ENCODE measurements around the gene FMO3. TPM values are rescaled to one million over a fixed set of nuclear protein-coding genes. Genes with fewer than 3 reads are reported as not detected.

FMO3 gene
- total RNA-seq, 2 experiments from 2014 or later = not detected

DNA sequence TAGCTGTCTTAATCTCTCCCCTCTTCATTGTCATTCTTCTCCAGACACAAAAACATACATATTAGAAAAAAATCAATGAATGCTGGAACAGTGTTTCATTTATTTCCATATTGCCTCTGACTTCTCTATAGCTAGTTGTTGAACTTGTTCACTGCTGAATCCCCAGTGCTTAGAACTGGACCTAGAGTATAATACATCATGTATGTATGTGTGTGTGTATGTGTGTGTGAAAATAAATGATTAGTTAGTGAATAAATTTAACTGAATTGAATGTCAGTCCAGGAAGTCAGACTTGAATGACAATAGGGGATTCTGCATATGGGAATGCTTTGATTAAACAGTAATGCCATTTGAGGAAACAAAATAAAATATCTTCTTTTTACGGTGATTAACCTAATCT is 36.4 kb downstream of the FMO3 start:
- H3K27ac Mint-ChIP-seq = no peak overlapping the region
- ChIA-PET CTCF (no interaction called here), POLR2A (no interaction called here)
- H3K9me3 Mint-ChIP-seq = peaks cover 2% of the 10 kb centered on the region
- no peaks in the 10 kb centered on the region for H3K4me1 Mint-ChIP-seq
- H3K36me3 Mint-ChIP-seq (ENCODE audit: low read depth) = no peaks in the 10 kb centered on the region
- H3K27me3 Mint-ChIP-seq = peaks cover 2% of the 10 kb centered on the region
- H3K4me3 Mint-ChIP-seq = no peak overlapping the region
- DNase-seq = no peak

DNA sequence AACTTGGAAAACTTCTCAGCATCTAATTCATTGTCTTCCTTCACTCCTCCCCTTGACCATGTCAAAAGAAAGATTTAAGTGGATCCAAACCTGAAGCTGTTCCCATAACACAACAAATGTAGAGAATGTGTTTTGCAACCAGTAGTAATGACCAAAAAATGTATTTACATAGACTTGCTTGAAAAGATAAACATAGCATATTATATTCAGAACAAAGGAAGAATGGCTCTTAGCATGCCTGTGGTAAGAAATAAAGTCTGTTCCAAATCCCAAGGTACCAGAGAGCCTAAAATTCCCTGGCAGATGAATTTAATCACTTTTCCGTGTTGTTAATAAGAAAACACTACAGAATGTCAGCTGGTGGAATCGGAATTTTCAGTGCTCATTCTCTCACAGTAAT is 36.8 kb downstream of the FMO3 start:
- POLR2A ChIA-PET = no interaction called here
- CTCF ChIA-PET = no interaction called here
- H3K9me3 Mint-ChIP-seq = peaks cover 2% of the 10 kb centered on the region
- no peak overlapping the region for H3K4me3 Mint-ChIP-seq
- H3K36me3 Mint-ChIP-seq (ENCODE audit: low read depth) = no peaks in the 10 kb centered on the region
- no peak overlapping the region for H3K27ac Mint-ChIP-seq
- no peaks in the 10 kb centered on the region for H3K4me1 Mint-ChIP-seq
- peaks cover 2% of the 10 kb centered on the region for H3K27me3 Mint-ChIP-seq
- DNase-seq = no peak

DNA sequence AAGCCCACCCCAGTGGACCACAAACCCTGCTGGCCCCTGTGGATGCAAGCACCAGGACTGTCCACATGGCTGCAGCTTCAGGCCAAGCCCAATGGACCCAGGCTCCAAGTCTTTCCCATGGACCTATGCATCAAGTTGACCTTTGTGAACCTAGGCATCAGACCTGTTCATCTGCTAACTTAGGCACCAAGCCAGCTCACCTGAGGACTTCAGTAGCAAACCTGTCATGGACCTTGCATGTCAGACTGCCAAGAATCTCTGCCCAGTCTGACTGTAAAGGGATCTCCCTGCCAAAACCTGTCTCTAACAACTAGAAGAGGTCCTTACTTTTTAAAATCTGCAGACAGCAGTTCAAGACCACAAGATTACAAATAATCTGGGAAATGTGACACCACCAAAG is 37.8 kb downstream of the FMO3 start:
- Mint-ChIP-seq H3K4me3 (no peak overlapping the region), H3K4me1 (no peaks in the 10 kb centered on the region), H3K9me3 (peaks cover 2% of the 10 kb centered on the region), H3K27ac (no peak overlapping the region), H3K36me3 (ENCODE audit: low read depth) (no peaks in the 10 kb centered on the region), H3K27me3 (peaks cover 4% of the 10 kb centered on the region)
- ChIA-PET POLR2A (no interaction called here), CTCF (no interaction called here)
- DNase-seq = no peak

DNA sequence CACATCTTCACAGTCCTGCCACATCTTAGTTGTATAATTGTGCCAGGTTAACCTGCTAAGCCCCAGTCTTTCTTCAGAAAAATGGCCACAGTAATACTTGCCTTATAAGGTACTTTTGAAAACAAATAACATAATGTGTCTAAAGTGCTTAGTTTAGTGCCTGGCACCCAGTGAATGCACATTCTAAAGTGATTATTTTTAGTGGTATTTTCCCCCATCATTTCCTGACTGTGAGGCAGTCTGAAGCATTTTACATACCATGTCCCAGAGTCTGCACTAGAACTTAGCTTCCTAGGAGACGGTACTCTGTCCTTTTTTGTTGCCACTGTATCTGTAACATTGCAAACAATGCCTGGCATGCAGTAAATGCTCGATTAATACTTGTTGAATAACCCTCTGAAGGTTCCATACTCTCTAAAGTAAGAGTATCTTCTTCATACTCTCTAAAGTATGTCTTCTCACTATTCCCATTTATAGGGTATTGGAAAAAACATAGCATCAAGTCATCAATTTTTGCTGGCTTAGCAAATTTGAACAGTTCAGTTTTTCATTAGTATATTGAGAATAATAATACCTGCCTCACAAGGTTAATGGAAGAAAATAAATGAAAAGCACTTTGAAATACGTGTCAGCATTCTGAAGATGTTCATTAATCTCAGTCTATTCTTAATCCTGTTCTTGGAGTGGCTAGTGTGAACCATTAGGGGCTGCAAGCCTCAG is 43.7 kb downstream of the FMO3 start:
- no peaks in the 10 kb centered on the region for H3K4me1 Mint-ChIP-seq
- ChIA-PET POLR2A (no interaction called here), CTCF (no interaction called here)
- H3K27ac Mint-ChIP-seq = no peak overlapping the region
- DNase-seq = no peak
- no peak overlapping the region for H3K4me3 Mint-ChIP-seq
- H3K9me3 Mint-ChIP-seq = no peaks in the 10 kb centered on the region
- peaks cover 5% of the 10 kb centered on the region for H3K27me3 Mint-ChIP-seq
- no peaks in the 10 kb centered on the region for H3K36me3 Mint-ChIP-seq (ENCODE audit: low read depth)

DNA sequence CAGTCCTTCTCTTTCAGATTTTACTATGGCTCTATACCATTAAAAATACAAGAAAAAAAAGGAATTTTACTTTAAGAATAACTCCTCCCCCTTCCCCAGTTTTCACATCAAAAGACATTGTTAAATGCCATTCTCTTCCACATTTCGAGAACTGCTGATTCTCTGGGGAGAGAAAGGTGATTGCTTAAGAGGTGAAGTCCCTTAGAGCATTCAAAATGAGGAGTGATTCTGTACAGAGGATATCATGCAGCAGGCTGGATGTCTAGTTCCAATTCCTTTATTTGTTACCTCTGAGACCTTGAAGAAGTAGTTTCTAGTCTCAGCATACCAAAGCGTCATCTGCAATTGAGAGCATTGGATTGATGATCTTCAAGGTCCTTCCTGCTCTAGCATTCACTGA is 46.9 kb downstream of the FMO3 start:
- DNase-seq = no peak
- H3K9me3 Mint-ChIP-seq = no peaks in the 10 kb centered on the region
- POLR2A ChIA-PET = no interaction called here
- H3K36me3 Mint-ChIP-seq (ENCODE audit: low read depth) = no peaks in the 10 kb centered on the region
- H3K27me3 Mint-ChIP-seq = peaks cover 10% of the 10 kb centered on the region
- CTCF ChIA-PET = interaction anchor here (0.6 kb wide), 2 partner anchors 127 to 160 kb away, joined by 3 read pairs; no protein-coding TSS in a partner anchor
- no peak overlapping the region for H3K27ac Mint-ChIP-seq
- no peaks in the 10 kb centered on the region for H3K4me1 Mint-ChIP-seq
- no peak overlapping the region for H3K4me3 Mint-ChIP-seq

DNA sequence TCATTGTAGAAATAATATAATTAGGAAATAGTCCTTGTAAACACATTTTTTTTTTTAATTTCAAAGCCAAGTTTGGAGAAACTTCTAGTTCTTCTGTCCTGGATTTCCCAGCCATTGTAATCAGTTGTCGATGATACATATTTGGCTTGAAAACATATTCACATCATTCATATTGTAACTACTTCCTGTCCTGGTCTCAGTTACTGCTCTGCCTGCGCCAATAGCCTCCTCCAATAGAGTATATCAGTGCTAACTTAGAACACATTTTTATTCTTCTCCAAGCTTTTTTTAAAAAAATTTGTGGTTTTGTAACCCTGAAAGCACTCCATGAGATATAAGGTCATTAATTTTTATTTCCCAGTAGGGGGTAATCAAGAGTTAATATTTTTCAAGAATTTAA is 48.3 kb downstream of the FMO3 start:
- ChIA-PET CTCF (no interaction called here), POLR2A (no interaction called here)
- Mint-ChIP-seq H3K4me1 (no peaks in the 10 kb centered on the region), H3K36me3 (ENCODE audit: low read depth) (no peaks in the 10 kb centered on the region), H3K27ac (no peak overlapping the region), H3K9me3 (no peaks in the 10 kb centered on the region), H3K27me3 (peaks cover 10% of the 10 kb centered on the region), H3K4me3 (no peak overlapping the region)
- DNase-seq = no peak

DNA sequence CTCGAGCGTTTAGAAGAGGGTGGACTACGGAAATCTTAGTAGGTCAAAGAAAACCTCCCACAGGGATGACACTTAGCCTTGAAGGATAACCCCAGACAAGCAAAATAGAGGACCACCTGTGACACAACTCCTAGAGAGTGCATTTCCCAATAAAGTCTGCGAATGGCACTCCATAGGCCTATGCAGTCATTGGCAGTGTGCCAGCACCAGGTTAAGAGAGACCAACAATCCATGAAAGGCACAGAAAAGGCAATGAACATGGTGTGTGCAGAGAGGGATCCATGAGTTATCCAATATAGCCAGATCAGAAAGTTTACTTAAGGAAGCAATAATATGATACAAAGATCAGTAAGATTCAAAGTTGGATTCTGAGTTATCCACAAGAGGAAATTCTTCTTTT is 49.2 kb downstream of the FMO3 start:
- ChIA-PET CTCF (no interaction called here), POLR2A (no interaction called here)
- H3K27ac Mint-ChIP-seq = no peak overlapping the region

DNA sequence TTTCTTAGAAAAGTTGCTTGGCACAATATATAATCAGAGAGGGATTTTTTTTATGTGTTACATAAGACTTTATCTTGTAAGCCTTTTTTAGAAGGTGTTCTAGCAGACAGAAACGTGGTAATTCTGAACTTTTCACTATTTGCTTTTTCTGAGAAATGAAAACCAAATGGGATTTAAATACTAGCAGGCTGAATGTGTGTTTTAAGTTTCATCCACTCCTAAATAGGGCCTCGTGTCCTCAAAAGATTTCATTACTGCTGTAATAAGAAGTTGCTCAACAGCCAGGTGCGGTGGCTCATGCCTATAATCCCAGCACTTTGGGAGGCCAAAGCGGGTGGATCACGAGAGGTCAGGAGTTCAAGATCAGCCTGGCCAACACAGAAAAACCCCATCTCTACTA is 49.7 kb downstream of the FMO3 start:
- ChIA-PET CTCF (no interaction called here), POLR2A (no interaction called here)
- no peak for DNase-seq
- no peaks in the 10 kb centered on the region for H3K9me3 Mint-ChIP-seq
- no peak overlapping the region for H3K4me3 Mint-ChIP-seq
- no peaks in the 10 kb centered on the region for H3K36me3 Mint-ChIP-seq (ENCODE audit: low read depth)
- H3K4me1 Mint-ChIP-seq = no peaks in the 10 kb centered on the region
- no peak overlapping the region for H3K27ac Mint-ChIP-seq
- H3K27me3 Mint-ChIP-seq = peaks cover 10% of the 10 kb centered on the region

More for the DNA sequence above, 49.2 kb downstream of the FMO3 start:
- Mint-ChIP-seq H3K9me3 (no peaks in the 10 kb centered on the region), H3K27me3 (peaks cover 10% of the 10 kb centered on the region), H3K4me3 (no peak overlapping the region), H3K4me1 (no peaks in the 10 kb centered on the region), H3K36me3 (ENCODE audit: low read depth) (no peaks in the 10 kb centered on the region)
- no peak for DNase-seq

DNA sequence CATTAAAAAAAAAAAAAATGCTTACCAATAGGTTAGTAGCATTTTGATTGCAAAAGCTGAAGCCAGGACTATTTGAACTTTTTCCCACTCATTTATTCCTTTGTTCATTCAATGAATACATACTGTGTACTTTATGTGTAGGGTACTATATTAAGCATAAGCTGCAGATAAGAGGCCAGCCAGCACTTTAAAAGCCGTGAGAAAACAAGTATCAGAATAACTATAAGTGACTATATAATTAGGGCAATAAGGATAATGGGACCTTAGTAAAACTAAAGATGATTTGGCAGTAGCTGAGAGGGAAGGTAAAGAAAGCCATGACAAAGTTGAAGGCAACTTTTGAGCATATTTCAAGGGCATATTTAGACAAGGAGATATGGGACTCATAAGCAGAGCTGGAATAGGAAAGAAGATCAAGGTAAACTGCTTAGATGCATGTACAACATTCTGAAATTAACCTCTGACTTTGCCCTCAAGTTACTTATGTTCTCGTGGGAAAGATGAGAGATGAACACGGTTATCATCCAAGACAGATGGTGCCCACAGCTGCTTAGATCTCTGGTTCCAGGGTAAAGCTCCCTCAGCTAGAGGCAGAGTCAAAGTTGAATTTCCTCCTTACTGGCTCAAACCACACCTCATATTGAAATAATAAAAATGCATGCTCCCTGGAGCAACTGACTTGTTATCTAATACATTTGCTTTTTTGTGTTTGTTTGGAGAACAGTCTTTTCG is 50.4 kb downstream of the FMO3 start:
- H3K27me3 Mint-ChIP-seq = peaks cover 10% of the 10 kb centered on the region
- CTCF ChIA-PET = no interaction called here
- no peaks in the 10 kb centered on the region for H3K36me3 Mint-ChIP-seq (ENCODE audit: low read depth)
- POLR2A ChIA-PET = no interaction called here
- H3K27ac Mint-ChIP-seq = no peak overlapping the region
- H3K9me3 Mint-ChIP-seq = no peaks in the 10 kb centered on the region
- no peaks in the 10 kb centered on the region for H3K4me1 Mint-ChIP-seq
- no peak for DNase-seq
- no peak overlapping the region for H3K4me3 Mint-ChIP-seq

DNA sequence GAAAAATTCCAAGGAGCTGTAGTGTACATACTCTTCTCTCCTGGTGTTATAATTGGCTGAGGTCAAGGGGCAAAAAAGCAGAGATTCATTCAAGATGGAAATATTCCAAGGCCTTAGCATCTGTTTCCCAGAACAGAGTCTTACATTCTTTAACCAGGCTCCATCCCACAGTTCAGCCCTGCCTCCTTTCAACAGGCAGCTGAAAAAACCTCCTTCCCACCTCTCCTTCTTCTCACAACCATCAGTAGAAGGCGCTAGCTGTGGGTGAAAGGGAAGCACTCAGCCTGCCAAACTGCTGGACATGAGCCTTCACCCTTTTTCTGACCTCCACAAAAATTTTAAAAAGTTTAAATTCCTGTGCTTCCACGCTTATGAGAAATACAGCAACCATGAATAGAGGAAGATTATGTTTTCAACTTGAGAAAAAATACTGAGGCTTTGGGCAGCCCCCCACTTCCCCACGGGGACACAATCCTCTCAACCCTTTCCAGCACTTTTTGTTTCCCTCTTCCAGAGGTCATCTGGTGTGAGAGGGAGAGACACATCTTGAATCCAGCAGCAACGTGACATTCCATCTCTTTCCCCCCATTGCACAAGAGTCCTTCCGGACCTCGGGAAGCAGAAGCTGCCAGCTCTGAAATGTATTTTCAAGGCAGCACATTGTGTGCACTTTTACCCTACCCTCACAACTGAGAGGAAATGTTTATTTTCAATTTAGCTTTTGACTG is 51.1 kb downstream of the FMO3 start:
- Mint-ChIP-seq H3K9me3 (no peaks in the 10 kb centered on the region), H3K27me3 (peaks cover 10% of the 10 kb centered on the region), H3K36me3 (ENCODE audit: low read depth) (no peaks in the 10 kb centered on the region), H3K4me3 (no peak overlapping the region), H3K27ac (no peak overlapping the region), H3K4me1 (no peaks in the 10 kb centered on the region)
- CTCF ChIA-PET = interaction anchor here (0.7 to 1.0 kb wide), 2 partner anchors 152 to 452 kb away, joined by 3 read pairs; no protein-coding TSS in a partner anchor
- POLR2A ChIA-PET = no interaction called here
- DNase-seq = no peak

DNA sequence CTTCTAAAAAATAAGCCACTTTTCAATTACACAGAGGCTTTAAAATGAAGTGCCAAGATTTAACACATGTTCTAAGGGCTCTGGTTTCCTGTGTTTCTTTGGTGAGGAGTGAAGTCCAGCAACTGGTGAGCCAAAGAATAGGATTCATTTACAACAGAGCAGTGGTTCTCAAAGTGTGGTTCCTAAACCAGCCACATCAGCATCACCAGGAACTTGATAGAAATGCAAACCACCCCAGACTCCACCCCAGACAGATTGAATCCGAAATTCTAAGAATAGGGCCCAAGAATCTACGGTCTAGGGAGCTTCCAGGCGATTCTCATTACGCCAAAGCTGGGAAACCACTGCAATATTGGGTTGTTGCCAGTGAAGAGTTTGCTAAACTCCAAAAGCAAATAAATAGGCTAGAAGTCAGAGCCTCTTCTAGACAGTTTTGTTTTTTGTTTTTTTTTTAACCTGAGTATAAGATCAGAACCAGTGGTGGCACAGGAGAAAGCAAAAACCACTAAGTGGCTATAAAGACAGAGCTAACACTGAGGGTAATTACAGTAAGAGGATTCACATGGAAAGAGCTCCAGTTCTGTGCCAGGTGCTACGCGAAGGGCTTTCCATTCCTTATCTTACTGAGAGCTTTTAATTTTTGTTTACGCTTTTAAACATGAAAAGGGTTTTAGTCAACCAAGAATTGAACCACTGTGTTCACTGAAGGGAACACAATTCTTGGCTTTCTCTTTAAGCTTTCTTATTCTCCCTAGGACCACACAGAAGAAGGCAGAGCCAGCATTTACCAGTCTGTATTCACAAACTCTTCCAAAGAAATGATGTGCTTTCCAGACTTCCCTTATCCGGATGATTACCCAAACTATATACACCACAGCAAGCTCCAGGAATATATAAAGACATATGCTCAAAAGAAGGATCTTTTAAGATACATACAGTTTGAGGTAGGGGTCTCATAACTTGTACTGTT is 52.0 kb downstream of the FMO3 start:
- H3K4me1 Mint-ChIP-seq = no peaks in the 10 kb centered on the region
- H3K4me3 Mint-ChIP-seq = no peak overlapping the region
- DNase-seq = no peak
- H3K27me3 Mint-ChIP-seq = peaks cover 10% of the 10 kb centered on the region
- ChIA-PET POLR2A (no interaction called here), CTCF (interaction anchor here (0.7 to 1.0 kb wide), 2 partner anchors 152 to 453 kb away, joined by 3 read pairs; no protein-coding TSS in a partner anchor)
- no peaks in the 10 kb centered on the region for H3K36me3 Mint-ChIP-seq (ENCODE audit: low read depth)
- H3K9me3 Mint-ChIP-seq = no peaks in the 10 kb centered on the region
- no peak overlapping the region for H3K27ac Mint-ChIP-seq

DNA sequence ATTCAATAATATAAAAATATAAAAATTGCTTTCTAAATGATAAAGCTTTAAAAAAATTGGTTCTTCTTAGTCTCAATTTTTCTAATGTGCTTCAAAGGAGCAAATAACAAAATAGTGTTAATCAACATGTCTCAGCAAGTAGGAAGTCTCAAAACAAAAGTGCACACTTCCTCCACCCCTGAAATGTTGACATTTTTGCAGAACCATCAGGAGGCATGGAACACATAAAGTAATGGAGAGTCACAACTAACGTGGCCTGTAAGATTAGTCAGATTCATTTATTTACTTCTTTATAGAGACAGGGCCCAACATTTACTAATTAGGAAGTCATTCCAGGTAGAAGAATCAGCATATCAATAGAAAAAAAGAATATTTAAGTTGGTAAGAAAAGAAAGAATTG is 59.5 kb downstream of the FMO3 start:
- Mint-ChIP-seq H3K27ac (no peak overlapping the region), H3K4me3 (no peak overlapping the region)
- POLR2A ChIA-PET = no interaction called here

More for the DNA sequence above, 59.5 kb downstream of the FMO3 start:
- Mint-ChIP-seq H3K27me3 (no peaks in the 10 kb centered on the region), H3K36me3 (ENCODE audit: low read depth) (no peaks in the 10 kb centered on the region), H3K9me3 (no peaks in the 10 kb centered on the region), H3K4me1 (no peaks in the 10 kb centered on the region)
- CTCF ChIA-PET = no interaction called here
- DNase-seq = no peak

Data from activated CD4-positive, alpha-beta T cell treated with anti-CD3 and anti-CD28 coated beads, Interleukin-2, amount 10 ng/mL, durations not matched to agents 7 days and 5 days (primary cell).